ENCODE results near the gene RBM20. TPM values are rescaled to one million over a fixed set of nuclear protein-coding genes. Genes with fewer than 3 reads are reported as not detected.

The RBM20 gene
- total and polyA plus RNA-seq, 2 of the 4 experiments (the other 2 are of a cell fraction): under 0.01 to 0.15 TPM

DNA sequence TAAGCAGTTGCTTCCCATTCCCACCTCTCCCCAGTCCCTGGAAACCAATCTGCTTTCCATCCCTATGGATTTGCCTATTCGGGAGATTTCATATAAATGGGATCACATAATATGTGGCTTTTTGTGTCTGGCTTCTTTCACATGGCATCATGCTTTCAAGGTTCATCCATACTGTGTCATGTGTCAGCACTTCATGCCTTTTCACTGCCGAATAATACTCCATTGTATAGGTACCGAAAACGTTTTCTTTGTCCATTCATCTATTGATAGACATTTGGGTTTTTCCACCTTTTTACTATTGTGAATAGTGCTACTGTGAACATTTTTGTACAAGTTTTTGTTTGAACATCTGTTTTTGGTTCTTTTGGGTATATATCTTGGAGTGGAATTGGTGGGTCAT, 12.5 kb downstream of the RBM20 start:
- BruUV-seq (replicated peaks): no TSS peak

More for the DNA sequence above, 12.5 kb downstream of the RBM20 start:
- H2BK120ac ChIP-seq (ENCODE audit: low read depth, low read length): no peak overlapping the region
- H3K9me3 ChIP-seq (ENCODE audit: control insufficient read depth, insufficient read depth, low read length): no peaks in the 10 kb centered on the region
- WGBS, 2 experiments (ENCODE audit: extremely low coverage in 2 of 2, insufficient read length in 1 of 2): no CpG with 5 or more reads among the region's 4 CpGs
- ATAC-seq (ENCODE audit: low read depth) (no peak), DNase-seq (no peak)
- no peak overlapping the region for H3K4ac ChIP-seq (ENCODE audit: low read depth, low read length)
- H4K91ac ChIP-seq (ENCODE audit: insufficient read depth, low read depth, low read length): no peak overlapping the region
- no peak overlapping the region for H2BK15ac ChIP-seq (ENCODE audit: low read depth, low read length)
- dilution Hi-C loops (cut with HindIII; ENCODE audit: low sequenced_read_pairs, unreplicated experiment) (no loop called here), in situ Hi-C loops (cut with MboI; ENCODE audit: low sequenced_read_pairs) (no loop called here), intact Hi-C loops (cut with micrococcal nuclease) (no loop called here)
- H2BK5ac ChIP-seq (ENCODE audit: low read depth, low read length, poor library complexity, severe bottlenecking): no peak overlapping the region
- ChIA-PET CTCF (no interaction called here), POLR2A (ENCODE audit: unreplicated experiment) (no interaction called here)
- H3K9ac ChIP-seq (ENCODE audit: low read depth, low read length): no peak overlapping the region
- no peaks in the 10 kb centered on the region for H3K36me3 ChIP-seq (ENCODE audit: control insufficient read depth, insufficient read depth, low read length)
- H2AK5ac ChIP-seq (ENCODE audit: low read depth, low read length): no peak overlapping the region
- H4K20me1 ChIP-seq (ENCODE audit: insufficient read depth, low read length): no peaks in the 10 kb centered on the region
- no peak overlapping the region for H2BK20ac ChIP-seq (ENCODE audit: low read depth, low read length)
- H3K4me2 ChIP-seq (ENCODE audit: low read depth, low read length): no peak overlapping the region
- H4K5ac ChIP-seq (ENCODE audit: low read depth, low read length): no peak overlapping the region
- no peak overlapping the region for H3K23ac ChIP-seq (ENCODE audit: low read depth, low read length)
- no peak overlapping the region for H3K14ac ChIP-seq (replicated peaks; ENCODE audit: low read depth, low read length)
- no peak overlapping the region for H3K4me3 ChIP-seq (ENCODE audit: insufficient read depth, low read depth, low read length)
- H3K27me3 ChIP-seq (ENCODE audit: control insufficient read depth, insufficient read depth, low read length): peaks cover 5% of the 10 kb centered on the region; the same call in 1 of the 2 replicates
- peaks cover 2% of the 10 kb centered on the region for H3K4me1 ChIP-seq (ENCODE audit: control insufficient read depth, insufficient read depth, low read length)
- H3K56ac ChIP-seq (ENCODE audit: extremely low read depth, insufficient read depth, low read length): no peak overlapping the region
- no peak overlapping the region for H3K27ac ChIP-seq (ENCODE audit: insufficient read depth, low read length)
- H2AFZ ChIP-seq (replicated peaks; ENCODE audit: low read length, poor library complexity): no peak overlapping the region
- no peak for TF ChIP-seq SMC3 (IDR thresholded peaks at IDR 0.05; ENCODE audit: low read depth, low read length)
- TF ChIP-seq, protein P1, sequence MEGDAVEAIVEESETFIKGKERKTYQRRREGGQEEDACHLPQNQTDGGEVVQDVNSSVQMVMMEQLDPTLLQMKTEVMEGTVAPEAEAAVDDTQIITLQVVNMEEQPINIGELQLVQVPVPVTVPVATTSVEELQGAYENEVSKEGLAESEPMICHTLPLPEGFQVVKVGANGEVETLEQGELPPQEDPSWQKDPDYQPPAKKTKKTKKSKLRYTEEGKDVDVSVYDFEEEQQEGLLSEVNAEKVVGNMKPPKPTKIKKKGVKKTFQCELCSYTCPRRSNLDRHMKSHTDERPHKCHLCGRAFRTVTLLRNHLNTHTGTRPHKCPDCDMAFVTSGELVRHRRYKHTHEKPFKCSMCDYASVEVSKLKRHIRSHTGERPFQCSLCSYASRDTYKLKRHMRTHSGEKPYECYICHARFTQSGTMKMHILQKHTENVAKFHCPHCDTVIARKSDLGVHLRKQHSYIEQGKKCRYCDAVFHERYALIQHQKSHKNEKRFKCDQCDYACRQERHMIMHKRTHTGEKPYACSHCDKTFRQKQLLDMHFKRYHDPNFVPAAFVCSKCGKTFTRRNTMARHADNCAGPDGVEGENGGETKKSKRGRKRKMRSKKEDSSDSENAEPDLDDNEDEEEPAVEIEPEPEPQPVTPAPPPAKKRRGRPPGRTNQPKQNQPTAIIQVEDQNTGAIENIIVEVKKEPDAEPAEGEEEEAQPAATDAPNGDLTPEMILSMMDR (conservative IDR thresholded peaks at IDR 0.05; ENCODE audit: low read depth, low read length): no peak
- no peak for TF ChIP-seq BHLHE40 (IDR thresholded peaks at IDR 0.05; ENCODE audit: low read depth, low read length)
- TF ChIP-seq NFE2L2 (IDR thresholded peaks at IDR 0.05; ENCODE audit: low read depth, low read length): no peak
- no peak for TF ChIP-seq RAD21 (IDR thresholded peaks at IDR 0.05; ENCODE audit: low read length)
- no peak for TF ChIP-seq MAFK (IDR thresholded peaks at IDR 0.05; ENCODE audit: low read depth, low read length)
- no peak for TF ChIP-seq CHD1 (IDR thresholded peaks at IDR 0.05; ENCODE audit: low read depth, low read length)
- TF ChIP-seq POLR2A (IDR thresholded peaks at IDR 0.05; ENCODE audit: low read depth, low read length): no peak
- no peak for TF ChIP-seq FOS (IDR thresholded peaks at IDR 0.05; ENCODE audit: low read depth, low read length)
- TF ChIP-seq, protein P2, sequence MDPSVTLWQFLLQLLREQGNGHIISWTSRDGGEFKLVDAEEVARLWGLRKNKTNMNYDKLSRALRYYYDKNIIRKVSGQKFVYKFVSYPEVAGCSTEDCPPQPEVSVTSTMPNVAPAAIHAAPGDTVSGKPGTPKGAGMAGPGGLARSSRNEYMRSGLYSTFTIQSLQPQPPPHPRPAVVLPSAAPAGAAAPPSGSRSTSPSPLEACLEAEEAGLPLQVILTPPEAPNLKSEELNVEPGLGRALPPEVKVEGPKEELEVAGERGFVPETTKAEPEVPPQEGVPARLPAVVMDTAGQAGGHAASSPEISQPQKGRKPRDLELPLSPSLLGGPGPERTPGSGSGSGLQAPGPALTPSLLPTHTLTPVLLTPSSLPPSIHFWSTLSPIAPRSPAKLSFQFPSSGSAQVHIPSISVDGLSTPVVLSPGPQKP (IDR thresholded peaks at IDR 0.05; ENCODE audit: borderline replicate concordance, low read depth, low read length): no peak
- no peak for TF ChIP-seq RCOR1 (IDR thresholded peaks at IDR 0.05; ENCODE audit: insufficient replicate concordance, low read length)
- TF ChIP-seq, protein P3, sequence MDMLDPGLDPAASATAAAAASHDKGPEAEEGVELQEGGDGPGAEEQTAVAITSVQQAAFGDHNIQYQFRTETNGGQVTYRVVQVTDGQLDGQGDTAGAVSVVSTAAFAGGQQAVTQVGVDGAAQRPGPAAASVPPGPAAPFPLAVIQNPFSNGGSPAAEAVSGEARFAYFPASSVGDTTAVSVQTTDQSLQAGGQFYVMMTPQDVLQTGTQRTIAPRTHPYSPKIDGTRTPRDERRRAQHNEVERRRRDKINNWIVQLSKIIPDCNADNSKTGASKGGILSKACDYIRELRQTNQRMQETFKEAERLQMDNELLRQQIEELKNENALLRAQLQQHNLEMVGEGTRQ (IDR thresholded peaks at IDR 0.05; ENCODE audit: low read depth, low read length): no peak
- no peak for TF ChIP-seq MAZ (IDR thresholded peaks at IDR 0.05; ENCODE audit: borderline replicate concordance, low read depth, low read length)
- TF ChIP-seq CEBPB (IDR thresholded peaks at IDR 0.05; ENCODE audit: low read depth, low read length): no peak
- no peak for TF ChIP-seq MXI1 (IDR thresholded peaks at IDR 0.05; ENCODE audit: borderline replicate concordance, low read depth, low read length)
- TF ChIP-seq RFX5 (IDR thresholded peaks at IDR 0.05; ENCODE audit: low read depth, low read length): no peak
- H3K9me1 ChIP-seq (ENCODE audit: insufficient read depth, low read length): no peaks in the 10 kb centered on the region
- no peak overlapping the region for H3K18ac ChIP-seq (ENCODE audit: low read depth, low read length)
- H2AK9ac ChIP-seq (replicated peaks; ENCODE audit: low read depth, low read length, poor library complexity): no peak overlapping the region
- no peak overlapping the region for H4K8ac ChIP-seq (ENCODE audit: low read depth in 2 of 2, low read length in 2 of 2)
- H3K79me1 ChIP-seq (ENCODE audit: low read depth in 1 of 2, low read length in 2 of 2): no peaks in the 10 kb centered on the region
